Measurements from ENCODE around the gene KIF25. TPM values are rescaled to one million over a fixed set of nuclear protein-coding genes. Genes with fewer than 3 reads are reported as not detected.

KIF25 gene
- total RNA-seq, 2 donors from 2014 or later: 0.28 to 0.82 TPM

GRCh38 chr6:168020242-168020641 lies 22.8 kb downstream of the KIF25 start:
- intact Hi-C loops (cut with DNase I): no loop called here
- H3K27ac ChIP-seq: no peak overlapping the region
- no peaks in the 10 kb centered on the region for H3K27me3 ChIP-seq (replicated peaks; ENCODE audit: insufficient read depth)
- H3K36me3 ChIP-seq: no peaks in the 10 kb centered on the region
- H3K4me1 ChIP-seq (replicated peaks): no peaks in the 10 kb centered on the region
- WGBS: 88% methylated on average over 8 of the region's 8 CpGs
- no peak for DNase-seq (ENCODE audit: low spot score)
- H3K9me3 ChIP-seq: no peaks in the 10 kb centered on the region
- TF ChIP-seq, protein P1, sequence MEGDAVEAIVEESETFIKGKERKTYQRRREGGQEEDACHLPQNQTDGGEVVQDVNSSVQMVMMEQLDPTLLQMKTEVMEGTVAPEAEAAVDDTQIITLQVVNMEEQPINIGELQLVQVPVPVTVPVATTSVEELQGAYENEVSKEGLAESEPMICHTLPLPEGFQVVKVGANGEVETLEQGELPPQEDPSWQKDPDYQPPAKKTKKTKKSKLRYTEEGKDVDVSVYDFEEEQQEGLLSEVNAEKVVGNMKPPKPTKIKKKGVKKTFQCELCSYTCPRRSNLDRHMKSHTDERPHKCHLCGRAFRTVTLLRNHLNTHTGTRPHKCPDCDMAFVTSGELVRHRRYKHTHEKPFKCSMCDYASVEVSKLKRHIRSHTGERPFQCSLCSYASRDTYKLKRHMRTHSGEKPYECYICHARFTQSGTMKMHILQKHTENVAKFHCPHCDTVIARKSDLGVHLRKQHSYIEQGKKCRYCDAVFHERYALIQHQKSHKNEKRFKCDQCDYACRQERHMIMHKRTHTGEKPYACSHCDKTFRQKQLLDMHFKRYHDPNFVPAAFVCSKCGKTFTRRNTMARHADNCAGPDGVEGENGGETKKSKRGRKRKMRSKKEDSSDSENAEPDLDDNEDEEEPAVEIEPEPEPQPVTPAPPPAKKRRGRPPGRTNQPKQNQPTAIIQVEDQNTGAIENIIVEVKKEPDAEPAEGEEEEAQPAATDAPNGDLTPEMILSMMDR (IDR thresholded peaks at IDR 0.05): no peak
- TF ChIP-seq POLR2AphosphoS5 (IDR thresholded peaks at IDR 0.05) (no peak), POLR2A (IDR thresholded peaks at IDR 0.05) (no peak)
- no peak overlapping the region for H3K4me3 ChIP-seq

- TF ChIP-seq, protein P1 (IDR thresholded peaks at IDR 0.05): no peak
- no peak for TF ChIP-seq POLR2AphosphoS5 (IDR thresholded peaks at IDR 0.05)
- no peaks in the 10 kb centered on the region for H3K27me3 ChIP-seq (replicated peaks; ENCODE audit: insufficient read depth)
- no peaks in the 10 kb centered on the region for H3K36me3 ChIP-seq
- H3K9me3 ChIP-seq: no peaks in the 10 kb centered on the region
- no peak for DNase-seq (ENCODE audit: low spot score)
- H3K4me3 ChIP-seq: no peak overlapping the region
- H3K4me1 ChIP-seq (replicated peaks): no peaks in the 10 kb centered on the region
- intact Hi-C loops (cut with DNase I): no loop called here
- WGBS: 58% methylated on average over 5 of the region's 5 CpGs
- no peak overlapping the region for H3K27ac ChIP-seq
These were observed 24.1 kb downstream of the KIF25 start for GRCh38 chr6:168021581-168021980.

DNA sequence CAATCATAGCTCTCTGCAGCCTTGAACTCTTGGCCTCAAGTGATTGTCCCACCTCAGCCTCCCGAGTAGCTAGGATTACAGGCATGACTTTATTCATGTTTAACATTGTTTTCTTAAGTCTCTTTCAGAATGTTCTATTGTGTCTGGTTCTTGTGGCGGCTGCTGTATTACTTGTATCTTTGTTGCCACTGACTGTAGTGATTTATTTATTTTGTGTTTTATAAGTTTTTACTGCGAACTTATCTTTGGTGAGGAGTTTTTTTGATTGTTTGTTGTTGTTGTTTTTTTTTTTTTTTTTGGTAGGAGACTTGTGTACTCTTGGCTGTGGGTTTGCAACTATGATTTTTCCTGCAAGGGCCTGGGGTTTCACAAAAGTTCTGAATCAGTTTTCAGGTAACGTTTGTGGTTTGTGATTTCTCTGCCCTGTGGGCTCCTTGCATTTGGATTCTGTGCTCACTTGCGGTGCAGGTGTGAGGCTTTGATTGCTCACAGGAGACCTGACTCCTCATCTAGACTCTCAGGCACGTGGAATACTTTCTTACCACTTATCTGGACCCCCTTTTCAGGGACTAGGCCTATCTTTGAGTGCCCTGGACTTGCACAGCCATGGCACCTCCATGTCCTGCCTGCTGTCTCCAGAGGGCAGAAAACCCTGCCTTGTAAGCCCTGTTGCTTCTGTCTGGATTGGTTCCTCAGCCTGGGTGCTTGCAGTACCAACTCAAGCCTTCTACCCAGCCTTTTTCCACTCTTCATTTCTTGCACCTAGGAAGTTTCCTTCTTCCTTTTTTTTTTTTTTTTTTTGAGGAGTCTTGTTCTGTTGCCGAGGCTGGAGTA lies 25.2 kb downstream of the KIF25 start:
- H3K36me3 ChIP-seq: no peaks in the 10 kb centered on the region
- no peak overlapping the region for H3K27ac ChIP-seq
- H3K4me3 ChIP-seq: no peak overlapping the region
- H3K4me1 ChIP-seq (replicated peaks): no peaks in the 10 kb centered on the region
- TF ChIP-seq POLR2A (IDR thresholded peaks at IDR 0.05): no peak
- TF ChIP-seq, protein P1 (IDR thresholded peaks at IDR 0.05): no peak
- intact Hi-C loops (cut with DNase I): no loop called here
- WGBS: 68% methylated on average over 7 of the region's 7 CpGs
- no peaks in the 10 kb centered on the region for H3K9me3 ChIP-seq
- H3K27me3 ChIP-seq (replicated peaks; ENCODE audit: insufficient read depth): no peaks in the 10 kb centered on the region
- no peak for DNase-seq (ENCODE audit: low spot score)

DNA sequence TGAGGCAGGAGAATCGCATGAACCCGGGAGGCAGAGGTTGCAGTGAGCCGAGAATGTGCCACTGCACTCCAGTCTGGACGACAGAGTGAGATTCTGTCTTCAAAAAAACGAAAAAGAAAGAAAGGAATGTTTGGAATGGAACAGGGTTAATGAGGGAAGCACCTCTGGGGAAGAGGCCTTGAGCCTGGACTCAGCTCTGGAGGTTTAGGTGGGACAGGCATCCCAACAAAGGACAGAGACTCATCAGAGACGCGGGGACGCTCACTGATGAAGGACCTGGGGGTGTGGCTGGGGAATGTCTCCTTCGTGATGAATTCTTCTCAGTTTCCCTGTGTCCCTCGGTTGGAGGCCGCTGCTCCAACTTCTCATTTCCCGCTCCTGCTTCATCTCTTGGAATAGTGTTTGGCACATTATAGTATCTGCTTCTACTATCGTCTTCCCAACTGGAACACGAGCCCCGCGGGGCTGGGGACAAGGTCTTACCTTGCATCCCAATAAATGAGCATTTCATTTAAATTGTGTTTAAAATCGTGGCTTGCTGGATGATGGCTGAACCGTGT lies 27.6 kb downstream of the KIF25 start:
- H3K4me3 ChIP-seq: no peak overlapping the region
- TF ChIP-seq POLR2AphosphoS5 (IDR thresholded peaks at IDR 0.05) (no peak), POLR2A (IDR thresholded peaks at IDR 0.05) (no peak)
- TF ChIP-seq, protein P1 (IDR thresholded peaks at IDR 0.05): no peak
- DNase-seq (ENCODE audit: low spot score): no peak
- H3K36me3 ChIP-seq: no peaks in the 10 kb centered on the region
- H3K9me3 ChIP-seq: no peaks in the 10 kb centered on the region
- intact Hi-C loops (cut with DNase I): no loop called here
- H3K4me1 ChIP-seq (replicated peaks): no peaks in the 10 kb centered on the region
- no peaks in the 10 kb centered on the region for H3K27me3 ChIP-seq (replicated peaks; ENCODE audit: insufficient read depth)
- 85% methylated on average over 18 of the region's 18 CpGs for WGBS
- H3K27ac ChIP-seq: no peak overlapping the region
